ENCODE data around the gene ANGEL2. TPM values are rescaled to one million over a fixed set of nuclear protein-coding genes. Genes with fewer than 3 reads are reported as not detected.
"Not testable (repeated sequence)": the region's sequence is repeated elsewhere in the genome, so short reads cannot be mapped to it uniquely, and the experiment has no call there.

The ANGEL2 gene
- total and polyA plus RNA-seq, 2 experiments from 2014 or later, result 15.2 to 49.6 TPM

- TF ChIP-seq REST (IDR thresholded peaks at IDR 0.05; ENCODE audit: unreplicated experiment), result no peak
- no peak for TF ChIP-seq POLR2AphosphoS5 (IDR thresholded peaks at IDR 0.05; ENCODE audit: low read depth)
- TF ChIP-seq EZH2 (IDR thresholded peaks at IDR 0.05; ENCODE audit: low read depth, unreplicated experiment), result no peak
- TF ChIP-seq NANOG (IDR thresholded peaks at IDR 0.05; ENCODE audit: borderline replicate concordance), result no peak
These were observed 49.1 kb downstream of the ANGEL2 start (continued) for GRCh38 chr1:212966616-212967015.

- DNase-seq (ENCODE audit: low spot score); ATAC-seq; H3K4me3 Mint-ChIP-seq; H3K27ac Mint-ChIP-seq; H2AFZ ChIP-seq; H3K9me3 Mint-ChIP-seq; H3K4me2 ChIP-seq; H3K4me3 ChIP-seq; H3K27me3 ChIP-seq (ENCODE audit: insufficient read depth); H3K9me2 ChIP-seq (ENCODE audit: insufficient read depth): not testable (repeated sequence)
- Mint-ChIP-seq H3K36me3 (ENCODE audit: low read depth) (peaks cover 100% of the 10 kb centered on the region), H3K27me3 (ENCODE audit: insufficient read depth, low read depth, poor library complexity) (peaks cover 41% of the 10 kb centered on the region), H3K4me1 (peaks cover 77% of the 10 kb centered on the region)
- Histone ChIP-seq H3F3A (replicated peaks; ENCODE audit: low read depth) (peaks cover 82% of the 10 kb centered on the region), H3K79me2 (replicated peaks; ENCODE audit: insufficient read depth) (peaks cover 16% of the 10 kb centered on the region; the same call in 1 of the 2 replicates), H3K4me1 (ENCODE audit: insufficient read depth) (peaks cover 53% of the 10 kb centered on the region), H3K27ac (ENCODE audit: low read depth) (peak overlapping the region; percentile 85), H3K36me3 (ENCODE audit: insufficient read depth) (peaks cover 95% of the 10 kb centered on the region), H4K20me1 (replicated peaks; ENCODE audit: insufficient read depth) (peaks cover 49% of the 10 kb centered on the region)
These were observed 50.7 kb downstream of the ANGEL2 start for GRCh38 chr1:212964993-212965392.

- Histone ChIP-seq H4K20me1 (replicated peaks; ENCODE audit: insufficient read depth) (peaks cover 48% of the 10 kb centered on the region), H3K4me1 (ENCODE audit: insufficient read depth) (peaks cover 50% of the 10 kb centered on the region), H3K79me2 (replicated peaks; ENCODE audit: insufficient read depth) (peaks cover 21% of the 10 kb centered on the region), H3K36me3 (ENCODE audit: insufficient read depth) (peaks cover 94% of the 10 kb centered on the region), H2AFZ (no peak overlapping the region), H3K9me2 (ENCODE audit: insufficient read depth) (no peaks in the 10 kb centered on the region), H3F3A (replicated peaks; ENCODE audit: low read depth) (peaks cover 80% of the 10 kb centered on the region), H3K27me3 (ENCODE audit: insufficient read depth) (no peaks in the 10 kb centered on the region), H3K27ac (ENCODE audit: low read depth) (peak overlapping the region; percentile 85), H3K4me2 (no peak overlapping the region), H3K4me3 (no peak overlapping the region)
- Mint-ChIP-seq H3K9me3 (no peaks in the 10 kb centered on the region; the same call in 2 of the 3 replicates), H3K4me3 (no peak overlapping the region; the same call in 2 of the 3 replicates), H3K27me3 (ENCODE audit: insufficient read depth, low read depth, poor library complexity) (peaks cover 35% of the 10 kb centered on the region), H3K4me1 (peaks cover 75% of the 10 kb centered on the region), H3K27ac (peak overlapping the region; percentile 82), H3K36me3 (ENCODE audit: low read depth) (peaks cover 100% of the 10 kb centered on the region)
- TF ChIP-seq ZNF331 (CRISPR knock-in tag; IDR thresholded peaks at IDR 0.05; ENCODE audit: low read depth) (no peak), JUNB (IDR thresholded peaks at IDR 0.05; ENCODE audit: unreplicated experiment) (no peak)
- no peak for DNase-seq (ENCODE audit: low spot score)
- ATAC-seq, result no peak
These were observed 51.6 kb downstream of the ANGEL2 start for GRCh38 chr1:212964102-212964501.
